ENCODE measurements around the gene S100PBP.

Gene S100PBP

DNA sequence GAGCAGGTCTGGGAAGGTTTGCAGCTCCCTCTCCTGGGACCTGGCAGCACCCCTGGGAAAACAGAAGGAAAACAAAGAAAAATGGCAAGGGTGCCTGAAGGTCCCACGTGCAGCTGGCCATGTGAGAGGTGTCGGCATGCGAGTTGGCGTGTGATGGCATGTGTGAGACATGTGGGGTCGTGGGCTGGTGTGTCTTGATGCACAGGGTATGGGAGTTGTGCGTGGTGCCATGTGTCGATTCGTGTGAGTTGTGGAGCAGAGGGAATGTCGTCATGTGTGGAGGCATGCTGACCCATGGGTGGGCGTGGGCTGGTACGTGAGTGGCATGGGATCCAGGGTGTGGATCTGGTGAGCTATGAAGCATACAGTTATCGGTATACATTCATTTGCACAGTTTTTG is 70.2 kb downstream of the S100PBP start:
- DNase-seq (ENCODE audit: low spot score), result no peak

DNA sequence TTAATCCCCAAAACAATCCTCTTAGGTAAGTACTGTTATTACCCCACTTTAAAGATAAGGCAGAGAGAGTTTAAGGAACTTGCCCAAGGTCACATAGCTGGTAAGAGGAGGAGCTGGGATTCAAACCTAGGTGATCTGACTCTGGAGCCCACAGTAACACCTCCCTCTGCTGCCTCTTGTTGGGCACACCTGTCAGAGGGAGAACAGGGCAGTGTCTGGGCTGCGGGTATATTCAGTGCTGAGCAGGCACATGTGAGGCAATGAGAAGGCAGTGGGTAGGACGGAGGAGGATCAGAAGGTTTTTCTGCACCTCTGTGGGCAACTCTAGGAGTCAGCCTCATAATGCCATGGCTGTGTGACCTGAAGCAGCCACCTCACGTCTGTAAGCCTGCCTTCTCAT is 70.7 kb downstream of the S100PBP start:
- no peak for DNase-seq (ENCODE audit: low spot score)

DNA sequence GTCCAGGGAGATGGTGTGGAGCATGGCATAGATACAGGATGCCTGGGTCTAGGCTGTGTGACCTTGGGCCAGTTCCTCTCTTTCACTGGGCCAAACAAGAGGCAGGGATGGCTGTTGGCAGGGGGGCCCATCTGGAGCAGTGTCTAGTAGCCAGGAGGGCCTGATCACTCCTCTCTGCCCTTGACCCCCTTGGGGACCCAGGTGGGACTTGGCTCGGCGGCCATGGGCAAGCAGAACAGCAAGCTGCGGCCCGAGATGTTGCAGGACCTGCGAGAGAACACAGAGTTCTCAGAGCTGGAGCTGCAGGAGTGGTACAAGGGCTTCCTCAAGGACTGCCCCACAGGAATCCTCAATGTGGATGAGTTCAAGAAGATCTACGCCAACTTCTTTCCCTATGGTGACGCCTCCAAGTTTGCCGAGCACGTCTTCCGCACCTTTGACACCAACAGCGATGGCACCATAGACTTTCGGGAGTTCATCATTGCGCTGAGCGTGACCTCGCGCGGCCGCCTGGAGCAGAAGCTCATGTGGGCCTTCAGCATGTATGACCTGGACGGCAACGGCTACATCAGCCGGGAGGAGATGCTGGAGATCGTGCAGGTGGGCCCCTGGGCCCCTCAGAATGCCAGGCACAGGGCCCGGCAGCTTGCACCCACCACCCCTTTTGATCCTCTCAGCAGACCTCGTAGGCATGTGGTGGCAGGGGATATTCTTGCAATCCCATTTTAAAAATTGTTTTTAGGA is 71.4 kb downstream of the S100PBP start:
- no peak for DNase-seq (ENCODE audit: low spot score)

DNA sequence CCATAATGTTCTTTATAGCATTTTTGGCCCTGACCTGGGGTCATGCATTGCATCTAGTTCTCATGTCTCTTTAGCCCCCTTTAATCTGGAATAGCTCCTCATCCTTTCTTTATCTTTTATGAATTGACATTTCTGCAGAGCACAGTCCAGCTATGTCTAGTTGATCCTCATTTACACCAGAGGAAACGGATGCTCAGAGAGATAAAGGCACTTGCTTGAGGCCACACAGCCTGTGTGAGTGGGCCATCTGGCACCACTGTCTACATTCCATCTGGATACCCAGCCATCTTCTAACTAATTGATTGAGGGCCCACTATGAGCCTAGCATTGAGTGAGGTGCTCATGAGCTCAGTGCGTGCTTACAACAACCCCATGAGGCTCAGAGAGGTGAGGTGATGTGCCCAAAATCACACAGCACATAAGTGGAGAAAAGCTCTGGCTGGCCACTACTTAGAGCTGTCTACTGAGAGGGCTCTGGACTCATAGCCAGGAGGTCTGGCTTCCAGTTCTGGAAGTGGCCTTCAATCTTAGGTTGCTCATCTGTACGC is 72.4 kb downstream of the S100PBP start:
- no peak for DNase-seq (ENCODE audit: low spot score)

DNA sequence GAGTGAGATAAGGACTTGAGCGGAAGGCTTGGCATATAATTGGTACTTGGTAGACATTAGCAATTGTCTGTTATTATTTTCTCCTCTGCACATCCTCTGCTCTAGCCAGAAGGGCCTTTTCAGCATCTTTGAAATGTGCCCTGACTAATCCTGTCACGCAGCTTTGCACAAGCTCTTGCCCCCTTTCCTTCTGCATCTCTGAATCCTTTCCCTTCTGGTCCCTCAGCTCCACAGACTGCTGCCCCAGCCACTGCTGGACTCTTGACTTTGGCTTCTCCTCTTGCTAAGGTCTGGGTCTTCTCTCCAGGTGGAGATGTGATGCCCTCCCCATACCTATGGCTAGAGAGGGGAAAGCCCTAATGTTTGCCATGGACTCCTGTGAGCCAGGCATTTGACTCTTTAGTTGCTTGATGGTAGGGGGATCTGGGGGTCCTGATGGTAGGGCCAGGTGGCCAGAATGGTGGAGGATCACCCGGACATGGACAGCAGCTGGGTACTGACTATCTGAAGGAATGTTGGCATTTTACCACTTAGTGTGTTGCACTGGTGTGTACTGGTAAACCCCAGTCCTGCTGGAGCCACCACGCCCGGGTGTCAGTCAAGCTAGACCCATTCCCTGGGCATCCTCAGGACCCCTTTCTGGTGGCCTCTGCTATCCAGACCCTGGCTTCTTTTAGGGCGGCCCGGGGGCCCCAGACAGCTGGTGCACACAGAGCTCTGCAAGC is 73.2 kb downstream of the S100PBP start:
- no peak for DNase-seq (ENCODE audit: low spot score)

DNA sequence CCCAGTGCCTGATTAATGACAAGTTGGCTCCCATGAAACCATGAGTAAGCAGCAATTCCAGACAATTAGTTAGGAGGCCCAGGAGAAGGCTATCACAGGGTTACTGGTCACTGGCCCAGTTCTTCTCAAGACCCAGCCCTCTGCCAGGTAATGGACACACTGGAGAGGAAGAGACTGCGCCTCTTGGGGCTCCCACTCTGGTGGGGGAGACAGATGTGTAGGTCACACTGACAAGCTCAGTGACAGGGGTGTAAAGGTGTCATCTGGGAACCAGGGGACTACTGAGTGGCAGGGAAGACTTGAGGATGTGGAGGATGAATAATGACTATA is 73.8 kb downstream of the S100PBP start:
- no peak for DNase-seq (ENCODE audit: low spot score)

DNA sequence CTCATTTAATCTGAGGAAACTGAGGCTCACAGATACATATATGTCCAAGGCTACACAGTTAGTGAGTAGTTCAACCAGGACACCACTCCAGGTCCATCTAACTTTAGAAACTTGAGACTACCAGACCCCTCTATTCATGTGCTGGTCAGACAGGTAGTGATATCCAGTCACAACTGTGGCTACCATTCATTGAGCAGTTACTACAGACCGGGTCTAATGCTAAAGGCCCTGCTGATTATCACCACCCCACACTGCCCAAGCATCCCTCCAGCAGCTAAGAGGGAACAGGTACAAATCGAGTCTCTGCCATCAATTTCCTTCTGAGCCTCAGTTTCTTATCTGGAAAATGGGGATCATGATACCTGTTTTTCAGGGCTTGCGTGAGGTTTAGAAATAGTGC is 74.2 kb downstream of the S100PBP start:
- DNase-seq (ENCODE audit: low spot score), result no peak

DNA sequence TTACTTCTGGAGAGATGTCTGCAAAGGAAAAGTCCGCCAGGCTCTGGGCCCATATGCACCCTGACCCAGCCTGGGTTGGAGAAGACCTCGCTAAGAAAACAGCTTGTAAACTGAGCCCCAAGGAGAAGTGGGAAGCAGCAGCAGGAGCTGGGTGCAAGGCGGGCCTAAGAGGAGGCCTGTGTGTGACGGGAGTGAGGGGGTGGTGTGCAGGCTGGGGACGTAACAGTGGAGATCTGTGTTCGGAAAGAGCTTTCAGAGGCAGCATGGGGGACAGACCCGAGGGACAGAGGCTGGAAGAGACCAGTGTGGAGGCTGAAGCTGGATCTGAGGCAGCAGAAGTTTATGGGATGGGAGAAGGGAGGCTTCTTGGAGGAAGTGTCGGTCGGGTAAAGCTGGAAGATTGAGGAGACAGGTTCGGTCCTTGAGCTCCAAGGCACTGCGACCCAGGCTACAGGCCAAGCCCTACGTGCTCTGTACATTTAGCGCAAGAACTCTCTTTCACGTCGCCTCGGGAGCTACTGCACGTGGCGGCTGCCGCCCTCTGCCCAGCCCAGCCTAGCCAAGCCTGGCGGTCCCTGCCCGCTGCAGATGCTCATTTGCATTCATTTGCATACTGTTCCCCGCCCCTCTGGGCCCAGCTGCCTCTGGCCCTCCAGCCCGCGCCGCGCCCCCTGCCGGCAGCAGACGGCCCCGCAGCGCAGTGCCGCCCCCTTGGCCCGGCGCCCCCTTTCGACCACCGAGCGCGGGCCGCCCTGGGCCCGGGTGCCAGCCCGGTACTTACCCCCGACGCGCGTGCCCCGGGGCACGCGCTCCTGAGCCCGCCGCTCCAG is 75.1 kb downstream of the S100PBP start:
- peak; percentile 79 for DNase-seq (ENCODE audit: low spot score)

DNA sequence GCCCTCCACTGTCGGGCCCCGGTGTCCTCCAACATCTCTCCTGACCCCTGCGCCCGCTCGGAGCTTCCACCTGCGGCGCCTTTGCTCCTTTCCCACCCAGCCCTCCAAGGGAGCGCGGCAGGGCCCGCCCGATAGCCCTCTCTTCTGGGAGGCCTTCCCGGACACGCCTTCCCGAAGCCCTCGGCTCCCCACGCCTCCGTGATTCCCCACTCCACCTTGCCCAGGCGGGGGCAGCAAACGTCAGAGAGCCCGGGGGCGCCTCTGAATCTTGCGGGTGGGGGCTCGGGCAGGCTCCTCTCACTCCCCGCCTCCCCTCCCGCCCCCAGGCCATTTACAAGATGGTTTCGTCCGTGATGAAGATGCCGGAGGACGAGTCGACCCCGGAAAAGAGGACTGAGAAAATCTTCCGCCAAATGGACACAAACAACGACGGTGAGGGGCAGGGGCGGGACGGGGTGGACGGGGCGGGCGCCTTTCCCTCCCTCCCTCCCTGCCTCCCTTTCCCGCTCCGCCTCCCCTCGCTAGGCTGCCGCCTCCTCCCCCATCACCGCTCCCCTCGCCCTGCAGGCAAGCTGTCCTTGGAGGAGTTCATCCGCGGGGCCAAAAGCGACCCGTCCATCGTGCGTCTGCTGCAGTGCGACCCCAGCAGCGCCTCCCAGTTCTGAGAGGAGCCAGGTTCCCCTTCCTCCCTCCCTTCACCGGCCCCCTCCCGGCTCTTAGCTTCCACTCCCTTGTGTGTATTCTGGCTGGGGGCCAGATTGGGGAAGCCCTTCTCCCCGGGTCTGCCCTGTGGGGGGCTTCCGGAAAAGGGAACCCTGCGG is 76.0 kb downstream of the S100PBP start:
- peak; percentile 66 for DNase-seq (ENCODE audit: low spot score)

DNA sequence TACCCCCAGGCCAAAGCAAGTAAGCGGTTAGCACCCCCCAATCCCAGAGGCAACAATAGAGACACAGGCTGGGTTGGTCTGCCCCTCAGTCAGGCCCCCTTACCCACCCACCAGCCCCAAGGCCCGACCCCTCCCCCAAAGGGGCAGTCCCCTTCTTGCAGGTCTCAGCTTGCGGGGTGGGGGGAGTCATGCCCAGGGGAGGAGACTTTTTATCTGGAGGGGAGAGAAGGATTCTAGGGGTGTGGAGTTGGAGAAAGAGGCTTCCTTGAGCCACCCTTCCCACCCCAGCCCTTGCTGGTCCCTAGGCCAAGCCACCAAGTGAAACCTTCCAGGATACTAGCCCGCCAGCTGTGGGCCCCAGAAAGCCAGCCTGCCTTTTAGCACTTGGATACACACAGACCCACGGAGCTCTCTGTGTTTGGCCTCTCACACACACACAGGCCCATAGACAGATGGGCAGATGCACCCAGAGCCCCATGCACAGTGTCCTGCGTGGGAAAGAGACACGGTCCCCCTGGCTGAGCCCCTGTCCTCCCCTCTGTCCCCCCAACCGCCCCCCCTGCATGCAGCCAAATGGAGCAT is 76.7 kb downstream of the S100PBP start:
- DNase-seq (ENCODE audit: low spot score), result no peak

DNA sequence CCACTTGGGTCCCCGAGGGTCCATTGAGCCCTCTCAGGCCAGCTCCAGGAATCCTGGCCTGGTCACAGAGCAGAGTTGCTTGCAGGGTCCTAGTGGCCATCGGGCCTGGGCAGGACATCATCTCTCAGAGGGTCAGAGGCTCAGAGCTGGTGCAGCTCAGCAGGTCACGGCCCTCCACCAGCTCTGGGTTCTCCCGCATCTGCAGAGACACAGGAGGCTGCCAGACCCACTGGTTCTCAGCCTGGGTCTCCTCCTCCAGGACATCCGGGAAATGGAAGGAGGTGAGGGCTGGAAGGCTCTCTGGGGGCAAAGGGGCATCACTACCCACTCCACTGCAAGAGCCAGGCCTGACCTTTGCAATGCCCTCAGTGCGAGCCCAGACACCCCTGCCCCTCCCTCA is 77.2 kb downstream of the S100PBP start:
- no peak for DNase-seq (ENCODE audit: low spot score)

DNA sequence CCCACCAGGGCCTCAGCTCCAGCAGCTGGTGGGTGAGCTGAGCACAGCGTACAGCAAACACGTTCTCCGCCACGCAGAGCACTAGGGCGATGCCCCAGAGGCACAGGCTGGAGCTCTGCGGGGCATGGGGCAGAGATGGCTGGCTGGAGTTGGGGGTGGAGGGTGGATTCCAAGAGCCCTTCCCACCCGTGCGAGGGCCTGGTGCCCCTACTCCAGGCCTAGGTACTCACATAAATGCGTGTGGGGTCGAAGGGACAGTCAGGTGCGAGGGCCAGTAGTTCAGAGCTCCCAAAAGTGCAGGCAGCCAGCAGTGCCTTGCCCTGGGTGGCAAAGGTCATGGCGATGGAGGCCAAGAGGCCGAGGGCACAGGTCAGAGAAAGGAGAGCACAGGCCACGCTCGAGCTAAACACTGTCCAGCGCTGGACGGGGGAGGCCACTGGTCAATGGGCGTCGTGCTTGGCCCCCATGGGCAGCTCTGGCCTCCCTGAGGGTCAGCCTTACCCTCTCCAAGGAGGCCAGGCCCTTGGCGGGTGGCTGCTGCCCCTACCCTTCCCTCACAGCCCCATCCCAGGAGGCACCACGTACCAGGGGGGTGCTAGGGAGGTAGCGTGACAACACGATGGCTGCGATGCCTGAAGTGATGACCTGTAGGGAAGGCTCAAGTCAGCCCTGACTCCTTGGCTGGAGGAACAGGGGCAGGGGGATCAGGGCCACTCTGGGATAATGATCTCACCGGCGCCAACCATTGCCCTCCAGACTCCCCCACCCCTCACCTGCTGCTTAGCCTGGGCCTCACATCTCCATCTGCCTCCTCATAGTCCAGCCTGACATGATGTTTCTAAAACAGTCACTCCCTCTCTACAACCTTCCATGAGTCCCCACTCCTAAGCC is 78.1 kb downstream of the S100PBP start:
- DNase-seq (ENCODE audit: low spot score), result no peak

DNA sequence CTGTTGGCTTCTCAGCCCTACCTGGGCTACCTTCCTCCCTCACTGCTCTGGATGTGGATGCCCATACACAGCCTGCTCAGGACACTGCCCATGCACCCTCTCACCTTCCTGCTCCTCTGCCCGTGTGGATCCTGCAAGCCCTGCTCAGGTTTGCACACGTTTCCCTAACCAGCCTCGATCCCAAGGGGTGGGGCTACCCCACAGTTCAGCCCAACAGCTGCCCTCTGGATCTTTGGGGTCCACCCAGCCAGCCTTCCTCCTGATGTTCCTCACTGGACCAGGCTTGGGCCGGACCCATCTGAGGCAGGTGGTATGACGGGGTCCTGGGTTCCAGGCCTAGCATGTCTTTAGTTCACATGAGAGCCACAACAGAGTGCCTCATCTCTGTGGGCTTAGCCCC is 79.0 kb downstream of the S100PBP start:
- no peak for DNase-seq (ENCODE audit: low spot score)

DNA sequence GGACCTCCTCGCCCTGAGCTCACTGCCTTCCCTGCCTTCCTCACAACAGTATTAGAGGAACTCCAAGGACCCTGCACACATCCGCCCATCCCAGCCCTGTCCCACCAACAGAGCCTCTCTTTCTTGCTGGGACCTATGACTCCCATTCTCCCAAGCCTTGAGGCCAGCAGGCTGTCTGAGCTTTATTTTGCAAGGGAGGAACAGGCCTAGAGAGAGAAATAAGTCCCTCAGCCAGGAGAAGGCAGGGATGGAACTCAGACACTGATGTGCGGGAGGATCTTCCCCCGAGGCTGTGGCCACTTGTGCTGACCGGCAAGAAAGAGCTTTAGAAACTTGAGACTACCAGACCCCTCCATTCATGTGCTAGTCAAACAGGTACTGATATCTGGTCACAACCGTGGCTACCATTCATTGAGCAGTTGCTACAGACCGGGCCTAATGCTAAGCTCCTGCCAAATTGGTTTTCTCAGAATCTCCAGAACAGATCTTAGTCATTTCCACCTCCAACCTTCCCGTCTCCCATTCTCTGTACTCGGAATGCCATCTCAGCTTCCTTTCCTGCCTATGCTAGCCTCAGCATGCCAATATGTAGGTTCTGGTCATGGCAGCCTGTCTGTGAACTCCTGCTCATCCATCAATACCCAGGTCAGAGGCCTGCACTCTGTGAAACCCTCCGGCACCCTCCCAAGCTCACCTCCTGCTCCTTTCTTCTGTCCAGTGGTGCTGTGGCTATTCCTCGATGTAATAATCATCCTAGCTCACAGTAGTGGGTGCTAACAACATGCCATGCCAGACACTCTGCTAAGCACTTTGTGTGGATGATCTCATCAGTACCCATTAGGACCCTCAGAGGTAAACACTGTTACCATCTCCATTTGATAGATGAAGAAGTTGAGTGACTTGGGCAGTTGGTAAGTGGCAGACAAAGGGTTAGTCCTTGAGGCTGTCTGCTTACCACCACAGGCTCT is 79.9 kb downstream of the S100PBP start:
- DNase-seq (ENCODE audit: low spot score), result no peak

DNA sequence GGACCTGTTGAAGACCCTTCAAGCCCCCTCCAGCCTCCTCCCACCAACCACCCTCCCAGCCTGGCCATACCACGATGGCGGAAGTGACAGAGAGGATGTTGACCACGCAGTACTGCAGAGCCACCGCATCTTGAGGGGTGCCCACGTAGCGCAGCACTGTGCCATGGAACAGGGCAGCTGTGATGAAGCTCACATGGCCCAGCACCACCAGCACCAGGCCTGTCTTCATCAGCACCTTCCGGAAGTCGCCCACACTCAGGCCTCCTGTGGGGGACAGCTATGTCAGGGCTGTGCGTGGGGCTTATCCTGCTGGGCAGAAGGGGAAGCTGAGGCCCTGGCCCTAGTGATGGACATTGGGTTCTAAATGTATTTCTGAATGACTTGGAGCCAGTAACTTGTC is 80.6 kb downstream of the S100PBP start:
- DNase-seq (ENCODE audit: low spot score), result no peak

DNA sequence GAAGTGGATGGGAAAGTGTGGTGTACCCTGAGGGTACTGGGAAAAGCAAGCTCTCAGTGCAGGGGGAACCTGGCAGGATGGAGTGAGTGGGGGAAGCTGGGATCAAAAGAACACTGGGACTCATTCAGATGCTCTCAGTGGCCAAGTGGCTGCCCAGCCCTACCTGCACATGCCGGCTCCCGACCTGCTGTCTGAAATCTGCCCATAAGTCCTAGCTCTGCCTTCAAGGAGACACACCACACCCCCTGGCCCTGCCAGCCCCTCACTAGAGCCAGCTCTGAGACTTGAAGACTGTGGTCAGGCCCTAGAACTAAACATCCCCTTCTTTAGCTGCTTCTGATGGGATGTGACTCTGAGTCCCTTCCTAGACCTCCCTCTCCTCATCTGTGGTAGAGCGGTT is 81.5 kb downstream of the S100PBP start:
- no peak for DNase-seq (ENCODE audit: low spot score)

DNA sequence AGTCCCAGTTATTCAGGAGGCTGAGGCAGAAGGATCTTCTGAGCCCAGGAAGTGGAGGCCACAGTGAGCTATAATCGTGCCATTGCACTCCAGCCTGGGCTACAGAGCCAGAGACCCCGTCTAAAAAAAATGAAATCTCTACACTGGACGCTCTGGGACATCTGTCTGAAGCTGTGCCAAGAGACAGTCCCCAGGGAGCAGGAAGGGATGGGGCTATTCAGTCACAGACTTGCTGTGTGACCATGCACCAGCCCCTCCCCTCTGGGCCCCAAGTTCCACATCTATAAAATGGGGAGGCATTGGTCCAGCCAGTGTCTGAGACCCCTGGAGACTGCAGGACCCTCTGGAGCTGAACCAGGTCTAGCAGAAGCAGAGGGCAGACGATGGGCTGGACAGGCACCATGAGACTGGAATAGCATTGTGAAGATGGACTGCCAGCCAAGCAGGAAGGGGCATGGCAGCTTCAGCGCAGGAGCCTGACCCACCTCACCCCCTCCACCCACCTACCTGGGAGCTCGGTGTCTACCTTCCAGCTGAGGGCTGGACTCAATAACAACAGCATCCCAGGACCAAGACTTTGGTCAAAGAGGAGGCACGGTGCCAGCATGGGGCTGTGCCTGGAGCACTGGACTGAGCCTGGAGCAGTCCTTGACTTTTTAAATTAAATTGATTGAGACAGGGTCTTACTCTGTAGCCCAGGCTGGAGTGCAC is 82.3 kb downstream of the S100PBP start:
- DNase-seq (ENCODE audit: low spot score), result no peak

DNA sequence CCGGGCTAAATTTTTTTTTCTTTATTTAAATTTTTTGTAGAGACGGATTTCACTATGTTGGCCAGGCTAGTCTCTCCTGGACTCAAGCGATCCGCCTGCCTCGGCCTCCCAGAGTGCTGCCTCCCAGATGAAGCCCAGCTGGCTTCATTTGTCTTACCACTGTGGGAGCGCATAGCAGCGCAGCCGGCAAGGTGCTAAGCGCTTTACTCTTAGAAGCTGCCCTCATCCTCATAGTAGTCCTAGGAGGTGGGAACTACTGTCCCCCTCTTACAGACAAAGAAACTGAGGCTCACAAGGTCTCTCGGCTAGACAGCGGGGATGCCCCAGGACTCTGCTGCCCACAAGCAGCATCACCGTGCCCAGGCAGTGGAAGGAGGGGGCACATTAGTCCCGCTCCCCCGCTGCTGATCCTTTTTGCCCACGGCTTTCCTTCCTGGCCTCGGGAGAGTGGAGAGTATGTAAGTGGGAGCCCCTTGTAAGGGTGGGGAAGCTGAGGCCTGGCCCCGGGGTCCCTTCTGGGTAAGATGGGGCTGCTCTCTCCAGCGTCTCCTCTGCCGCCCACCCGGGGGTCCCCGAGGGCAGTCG is 83.0 kb downstream of the S100PBP start:
- no peak for DNase-seq (ENCODE audit: low spot score)

Measured in AG08396 (cell line).